HL-60 (cell line): ENCODE measurements around the gene IFNGR1.
A peak's percentile ranks its signal among the peaks of the same experiment; 100 is the strongest.

ENCODE experiments used
- DNase-seq, 2 experiments: peaks; one replicate each; pipeline ENCODE4 v3.0.0-alpha.2; 2010 to 2020; ENCODE audit warnings: low read depth in 1 of 2, low spot score in 1 of 2
- H3K27ac ChIP-seq: fragments of 250-450 bp; sonication (Bioruptor Pico); replicated peaks from 2 replicates; pipeline ENCODE4 v1.5.1; 2020; ENCODE audit warnings: mild to moderate bottlenecking, moderate library complexity
- H3K27me3 ChIP-seq: fragments of 250-450 bp; sonication (Bioruptor Pico); 2 replicates; pipeline ENCODE4 v1.5.1; 2021; ENCODE audit warnings: mild to moderate bottlenecking, moderate library complexity; ENCODE audit not compliant: insufficient read depth, poor library complexity, severe bottlenecking
- H3K4me3 ChIP-seq: replicated peaks from 2 replicates; pipeline ENCODE4 v1.5.1; 2011; ENCODE audit warnings: mild to moderate bottlenecking, control low read depth, low read length; ENCODE audit not compliant: insufficient read depth
- CTCF ChIP-seq: IDR thresholded peaks from one replicate; pipeline ENCODE4 v1.5.1; 2011; ENCODE audit warnings: low read length, control low read depth, inconsistent platforms; ENCODE audit not compliant: insufficient read depth
- GABPA ChIP-seq: IDR thresholded peaks from 2 replicates; pipeline ENCODE4 v1.6.1; 2012; ENCODE audit warnings: low read depth
- POLR2AphosphoS5 ChIP-seq: IDR thresholded peaks from 2 replicates; pipeline ENCODE4 v1.6.1; 2012; ENCODE audit warnings: low read depth
- REST ChIP-seq: IDR thresholded peaks from 2 replicates; pipeline ENCODE4 v1.6.1; 2012; ENCODE audit warnings: low read depth; ENCODE audit not compliant: insufficient replicate concordance
- SPI1 ChIP-seq: IDR thresholded peaks from 2 replicates; pipeline ENCODE4 v1.6.1; 2012; ENCODE audit warnings: low read depth, mild to moderate bottlenecking, borderline replicate concordance

Gene IFNGR1

GRCh38 chr6:137185290-137185689 lies 33.9 kb downstream of the IFNGR1 start:
- Histone ChIP-seq H3K4me3 (no peak overlapping the region), H3K27ac (no peak overlapping the region), H3K27me3 (no peaks in the 10 kb centered on the region)
- no peak for DNase-seq
- TF ChIP-seq REST = no peak
- TF ChIP-seq GABPA = no peak
- TF ChIP-seq SPI1 = no peak
- no peak for TF ChIP-seq CTCF
- TF ChIP-seq POLR2AphosphoS5 = no peak

GRCh38 chr6:137182654-137183073 lies 36.5 kb downstream of the IFNGR1 start:
- Histone ChIP-seq H3K27me3 (no peaks in the 10 kb centered on the region), H3K4me3 (no peak overlapping the region), H3K27ac (peak overlapping the region; percentile 87)
- DNase-seq = no peak
- TF ChIP-seq POLR2AphosphoS5 (no peak), CTCF (no peak)

GRCh38 chr6:137181891-137182653 lies 37.1 kb downstream of the IFNGR1 start:
- no peaks in the 10 kb centered on the region for H3K27me3 ChIP-seq
- peak; percentile 59 to 69 for DNase-seq
- H3K27ac ChIP-seq = peak overlapping the region; percentile 87
- TF ChIP-seq CTCF (no peak), REST (no peak), GABPA (no peak), SPI1 (no peak), POLR2AphosphoS5 (no peak)
- H3K4me3 ChIP-seq = no peak overlapping the region

GRCh38 chr6:137177611-137178010 lies 41.6 kb downstream of the IFNGR1 start:
- no peak overlapping the region for H3K27ac ChIP-seq
- TF ChIP-seq POLR2AphosphoS5 (no peak), GABPA (no peak)
- no peak for DNase-seq
- H3K4me3 ChIP-seq = no peak overlapping the region
- H3K27me3 ChIP-seq = no peaks in the 10 kb centered on the region
